DND-41 (cell line): ENCODE results near the gene SARS2.
"Not testable (repeated sequence)": the region's sequence is repeated elsewhere in the genome, so short reads cannot be mapped to it uniquely, and the experiment has no call there.

ENCODE experiments used
- ATAC-seq: fragments of 200-7000 bp; cut with Tn5 transposase; 3 replicates; pipeline ENCODE4 v1.9.1; 2021; ENCODE audit warnings: low read depth; ENCODE audit not compliant: insufficient read depth
- DNase-seq: peaks from one replicate; pipeline ENCODE4 v3.0.0-alpha.2; 2020
- H2AFZ ChIP-seq: 2 replicates; pipeline ENCODE4 v1.6.0; 2012; ENCODE audit warnings: low read depth, low read length
- H3K27ac ChIP-seq: 2 replicates; pipeline ENCODE4 v1.5.1; 2012; ENCODE audit warnings: low read length, inconsistent platforms
- H3K27me3 ChIP-seq: fragments of 200-600 bp; sonication (generic); 2 replicates; pipeline ENCODE4 v1.6.0; 2012; ENCODE audit warnings: low read length, mild to moderate bottlenecking, inconsistent platforms; ENCODE audit not compliant: insufficient read depth, poor library complexity
- H3K36me3 ChIP-seq: 2 replicates; pipeline ENCODE4 v1.5.1; 2012; ENCODE audit warnings: low read length, inconsistent platforms; ENCODE audit not compliant: insufficient read depth
- H3K4me1 ChIP-seq: 2 replicates; pipeline ENCODE4 v1.5.1; 2012; ENCODE audit warnings: mild to moderate bottlenecking, low read length; ENCODE audit not compliant: insufficient read depth
- H3K4me2 ChIP-seq: 2 replicates; pipeline ENCODE4 v1.6.0; 2012; ENCODE audit warnings: mild to moderate bottlenecking, moderate library complexity, low read length, inconsistent platforms; ENCODE audit not compliant: insufficient read depth
- H3K4me3 ChIP-seq, 2 experiments: fragments of 200-600 bp in 1 of 2; shearing (Covaris generic) in 1 of 2; 2 replicates each; pipeline ENCODE4 v1.5.1; 2012 to 2016; ENCODE audit warnings: inconsistent platforms in 2 of 2, low read length in 2 of 2, mild to moderate bottlenecking in 2 of 2, low read depth in 1 of 2, moderate library complexity in 1 of 2
- H3K79me2 ChIP-seq: 2 replicates; pipeline ENCODE4 v1.6.0; 2012; ENCODE audit warnings: low read length, inconsistent platforms; ENCODE audit not compliant: insufficient read depth
- H3K9ac ChIP-seq: 2 replicates; pipeline ENCODE4 v1.6.0; 2012; ENCODE audit warnings: low read depth, mild to moderate bottlenecking, inconsistent platforms, low read length, moderate library complexity
- H3K9me3 ChIP-seq: 2 replicates; pipeline ENCODE4 v1.5.1; 2012; ENCODE audit warnings: low read length, moderate library complexity, mild to moderate bottlenecking, inconsistent platforms; ENCODE audit not compliant: insufficient read depth, severe bottlenecking
- H4K20me1 ChIP-seq: 2 replicates; pipeline ENCODE4 v1.6.0; 2012; ENCODE audit warnings: low read length; ENCODE audit not compliant: insufficient read depth
- EZH2 ChIP-seq: IDR thresholded peaks from 3 replicates; pipeline ENCODE4 v1.6.1; 2012; ENCODE audit warnings: borderline replicate concordance, low read depth, mild to moderate bottlenecking, moderate library complexity, low read length, inconsistent platforms; ENCODE audit not compliant: severe bottlenecking
- TF ChIP-seq, protein P1 (sequence below): IDR thresholded peaks from 2 replicates; pipeline ENCODE4 v1.5.1; 2012; ENCODE audit warnings: borderline replicate concordance, low read length, moderate library complexity, mild to moderate bottlenecking; ENCODE audit not compliant: poor library complexity, severe bottlenecking; ENCODE audit errors: extremely low read depth

The SARS2 gene

DNA sequence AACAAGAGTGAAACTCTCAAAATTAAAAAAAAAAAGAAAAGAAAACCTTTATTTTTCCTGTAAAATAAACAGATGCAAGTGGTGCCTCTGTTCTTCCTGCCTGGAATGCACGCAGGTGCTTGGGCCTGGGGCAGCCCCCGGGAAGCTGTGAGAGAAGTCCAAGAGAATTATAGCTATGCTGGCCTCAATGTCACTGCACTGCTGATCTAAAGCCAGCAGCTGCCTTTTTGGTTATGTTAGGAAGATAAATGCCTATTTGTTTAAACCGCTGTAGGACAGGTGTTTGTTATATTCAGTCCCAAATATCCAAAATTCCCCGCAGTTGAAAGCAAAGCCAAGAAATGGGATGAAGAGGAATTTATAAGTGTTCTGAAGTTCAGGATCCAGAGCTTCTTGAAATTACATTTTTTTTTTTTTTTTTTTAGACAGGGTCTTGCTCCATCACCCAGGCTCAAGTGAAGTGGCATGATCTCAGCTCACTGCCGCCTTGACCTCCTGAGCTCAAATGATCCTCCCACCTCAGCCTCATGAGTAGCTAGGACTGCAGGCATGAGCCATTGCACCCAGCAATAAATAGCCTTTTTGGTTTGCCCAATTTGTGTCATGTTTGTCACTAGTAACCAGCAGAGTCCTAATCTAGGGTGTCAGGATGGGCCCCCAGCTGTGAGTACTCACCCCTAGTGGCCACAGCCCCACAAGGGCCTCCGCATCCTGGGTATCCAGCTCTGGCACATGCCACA, 54.7 kb downstream of the SARS2 start:
- TF ChIP-seq, protein P1, sequence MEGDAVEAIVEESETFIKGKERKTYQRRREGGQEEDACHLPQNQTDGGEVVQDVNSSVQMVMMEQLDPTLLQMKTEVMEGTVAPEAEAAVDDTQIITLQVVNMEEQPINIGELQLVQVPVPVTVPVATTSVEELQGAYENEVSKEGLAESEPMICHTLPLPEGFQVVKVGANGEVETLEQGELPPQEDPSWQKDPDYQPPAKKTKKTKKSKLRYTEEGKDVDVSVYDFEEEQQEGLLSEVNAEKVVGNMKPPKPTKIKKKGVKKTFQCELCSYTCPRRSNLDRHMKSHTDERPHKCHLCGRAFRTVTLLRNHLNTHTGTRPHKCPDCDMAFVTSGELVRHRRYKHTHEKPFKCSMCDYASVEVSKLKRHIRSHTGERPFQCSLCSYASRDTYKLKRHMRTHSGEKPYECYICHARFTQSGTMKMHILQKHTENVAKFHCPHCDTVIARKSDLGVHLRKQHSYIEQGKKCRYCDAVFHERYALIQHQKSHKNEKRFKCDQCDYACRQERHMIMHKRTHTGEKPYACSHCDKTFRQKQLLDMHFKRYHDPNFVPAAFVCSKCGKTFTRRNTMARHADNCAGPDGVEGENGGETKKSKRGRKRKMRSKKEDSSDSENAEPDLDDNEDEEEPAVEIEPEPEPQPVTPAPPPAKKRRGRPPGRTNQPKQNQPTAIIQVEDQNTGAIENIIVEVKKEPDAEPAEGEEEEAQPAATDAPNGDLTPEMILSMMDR: no peak
- no peak for TF ChIP-seq EZH2
- ATAC-seq (no peak), DNase-seq (no peak)
- no peak overlapping the region for H3K4me3 ChIP-seq
- no peak overlapping the region for H2AFZ ChIP-seq
- H3K36me3 ChIP-seq: 0 out of 2 replicates have a peak, but pooled peaks cover 8% of the 10 kb centered on the region
- peaks cover 18% of the 10 kb centered on the region for H3K4me1 ChIP-seq
- H3K9me3 ChIP-seq: no peaks in the 10 kb centered on the region
- H3K27ac ChIP-seq: no peak overlapping the region
- H3K4me2 ChIP-seq: no peak overlapping the region
- no peaks in the 10 kb centered on the region for H3K79me2 ChIP-seq
- no peaks in the 10 kb centered on the region for H4K20me1 ChIP-seq
- no peaks in the 10 kb centered on the region for H3K27me3 ChIP-seq
- no peak overlapping the region for H3K9ac ChIP-seq

DNA sequence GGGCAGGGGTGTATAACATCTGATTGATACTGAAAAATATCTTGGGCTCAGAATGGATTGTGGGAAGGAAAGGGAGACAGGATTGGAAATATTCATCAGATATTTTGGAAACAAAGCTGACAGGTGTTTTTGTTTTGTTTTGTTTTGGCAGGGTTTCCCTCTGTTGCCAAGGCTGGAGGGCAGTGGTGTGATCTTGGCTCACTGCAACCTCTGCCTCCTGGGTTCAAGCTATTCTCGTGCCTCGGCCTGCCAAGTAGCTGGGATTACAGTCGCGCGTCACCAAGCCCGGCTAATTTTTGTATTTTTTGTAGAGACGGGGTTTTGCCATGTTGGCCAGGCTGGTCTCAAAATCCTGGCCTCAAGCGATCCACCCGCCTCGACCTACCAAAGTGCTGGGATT, 57.2 kb downstream of the SARS2 start:
- ATAC-seq, H2AFZ ChIP-seq, H3K27ac ChIP-seq, H3K9me3 ChIP-seq, H3K9ac ChIP-seq, H4K20me1 ChIP-seq, H3K4me2 ChIP-seq, H3K79me2 ChIP-seq, H3K27me3 ChIP-seq, H3K36me3 ChIP-seq, DNase-seq, H3K4me3 ChIP-seq: not testable (repeated sequence)
- H3K4me1 ChIP-seq: peaks cover 22% of the 10 kb centered on the region

DNA sequence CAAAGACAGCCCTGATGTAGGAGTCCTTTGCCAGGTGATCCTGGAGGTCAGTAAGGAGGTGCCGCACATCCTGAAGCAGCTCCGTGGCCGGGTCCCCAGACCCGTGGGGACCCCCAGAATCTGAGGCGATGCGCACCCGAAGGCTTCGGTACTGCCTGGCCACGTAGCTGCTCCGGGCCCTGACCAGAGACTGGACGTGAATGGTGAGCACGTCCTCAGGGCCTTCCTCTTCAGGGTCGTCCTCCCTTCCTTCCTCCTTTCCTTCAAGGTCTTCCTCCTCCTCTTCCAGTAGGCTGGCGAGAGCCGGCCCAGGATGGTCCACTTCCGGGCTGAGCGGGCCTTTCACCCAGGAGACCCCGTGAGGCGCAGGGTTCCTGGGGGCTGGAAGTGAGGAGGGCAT, 60.0 kb downstream of the SARS2 start:
- H3K36me3 ChIP-seq: no peaks in the 10 kb centered on the region
- 0 out of 2 replicates have a peak overlapping the region, but pooled peaks have one; percentile 91 for H2AFZ ChIP-seq
- H3K9me3 ChIP-seq: no peaks in the 10 kb centered on the region
- no peaks in the 10 kb centered on the region for H3K27me3 ChIP-seq
- H4K20me1 ChIP-seq: no peaks in the 10 kb centered on the region
- H3K9ac ChIP-seq: no peak overlapping the region
- H3K4me3 ChIP-seq: no peak overlapping the region
- DNase-seq: no peak
- ATAC-seq: no peak
- TF ChIP-seq EZH2: no peak
- TF ChIP-seq, protein P1: no peak
- H3K79me2 ChIP-seq: no peaks in the 10 kb centered on the region
- H3K4me2 ChIP-seq: peak overlapping the region; percentile 86; the same call in 1 of the 2 replicates
- peaks cover 16% of the 10 kb centered on the region for H3K4me1 ChIP-seq
- no peak overlapping the region for H3K27ac ChIP-seq

DNA sequence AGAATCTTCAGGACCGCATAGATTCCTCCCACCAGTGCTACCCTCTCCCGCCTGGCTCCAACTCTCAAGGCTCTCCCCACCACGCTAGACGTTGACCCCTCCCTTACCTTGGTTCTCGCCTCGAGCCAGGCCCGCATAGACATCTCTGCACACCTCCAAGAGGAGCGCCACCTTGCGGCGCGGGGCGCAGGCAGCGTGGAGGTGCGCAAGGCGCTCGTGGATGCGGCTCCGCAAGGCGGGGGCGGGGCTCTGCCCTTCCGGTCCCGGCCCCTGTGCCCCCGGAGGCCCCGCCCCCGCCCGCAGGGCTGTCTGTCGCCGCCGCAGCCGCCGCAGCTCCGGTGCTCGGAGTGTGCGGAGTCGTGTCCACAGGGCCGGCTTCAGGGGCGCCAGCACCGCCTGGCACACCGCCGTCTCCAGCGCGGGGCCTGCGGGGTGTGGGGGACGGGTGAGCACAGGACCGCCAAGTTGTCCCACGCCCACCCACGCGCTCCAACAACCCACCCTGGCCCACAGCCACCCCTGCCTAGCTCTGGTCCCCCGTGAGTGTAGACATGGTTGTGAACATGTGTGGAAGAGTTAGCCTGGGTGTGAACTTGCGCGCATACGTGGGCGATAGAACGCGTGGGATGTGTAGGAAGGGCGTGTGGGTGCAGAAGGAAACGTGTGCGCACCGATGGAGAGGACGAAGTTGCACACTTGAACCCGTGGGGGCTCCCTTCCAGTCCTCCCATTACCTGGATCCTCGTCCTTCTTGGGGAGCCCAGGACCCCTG, 60.5 kb downstream of the SARS2 start:
- ATAC-seq (peak; percentile 92), DNase-seq (peak; percentile 82)
- no peaks in the 10 kb centered on the region for H3K9me3 ChIP-seq
- TF ChIP-seq EZH2: no peak
- TF ChIP-seq, protein P1: peak; percentile 83
- peak overlapping the region; percentile 86 for H3K4me2 ChIP-seq
- H4K20me1 ChIP-seq: no peaks in the 10 kb centered on the region
- H3K36me3 ChIP-seq: no peaks in the 10 kb centered on the region
- peak overlapping the region; percentile 91 for H2AFZ ChIP-seq
- peaks cover 16% of the 10 kb centered on the region for H3K4me1 ChIP-seq
- peak overlapping the region; percentile 36; the same call in 1 of the 2 replicates for H3K9ac ChIP-seq
- no peaks in the 10 kb centered on the region for H3K27me3 ChIP-seq
- no peaks in the 10 kb centered on the region for H3K79me2 ChIP-seq
- no peak overlapping the region for H3K27ac ChIP-seq
- peak overlapping the region in 1 of 2 experiments; percentile 57; a peak in 2 of 4 replicates for H3K4me3 ChIP-seq
